ENCODE data around the gene LCN6. TPM values are rescaled to one million over a fixed set of nuclear protein-coding genes. Genes with fewer than 3 reads are reported as not detected.

LCN6 gene
- total RNA-seq, 1 donor from 2014 or later, result not detected

- TF ChIP-seq EZH2 (IDR thresholded peaks at IDR 0.05; ENCODE audit: insufficient read depth, low read length) (no peak), CTCF (IDR thresholded peaks at IDR 0.05; ENCODE audit: insufficient read depth, low read depth, low read length) (no peak)
- Histone ChIP-seq H3K4me2 (ENCODE audit: low read length) (no peak overlapping the region), H3K79me2 (ENCODE audit: insufficient read depth, low read length) (no peaks in the 10 kb centered on the region), H3K4me1 (ENCODE audit: insufficient read depth, low read length) (peaks cover 3% of the 10 kb centered on the region), H3K4me3 (ENCODE audit: insufficient read depth, low read depth, low read length) (no peak overlapping the region), H3K27ac (ENCODE audit: low read depth, low read length) (no peak overlapping the region), H3K36me3 (ENCODE audit: insufficient read depth, low read length) (no peaks in the 10 kb centered on the region), H2AFZ (ENCODE audit: low read depth, low read length) (no peak overlapping the region), H3K9ac (ENCODE audit: low read length) (no peak overlapping the region), H3K9me3 (ENCODE audit: insufficient read depth, low read depth, low read length) (no peaks in the 10 kb centered on the region), H4K20me1 (ENCODE audit: insufficient read depth, low read length) (no peaks in the 10 kb centered on the region), H3K27me3 (ENCODE audit: insufficient read depth, low read length) (no peaks in the 10 kb centered on the region)
- no peak overlapping the region for H3K27ac Mint-ChIP-seq (ENCODE audit: unreplicated experiment)
- DNase-seq (ENCODE audit: low read depth), result no peak
- no peaks in the 10 kb centered on the region for H3K4me1 Mint-ChIP-seq (ENCODE audit: low read depth, unreplicated experiment)
- H3K4me3 Mint-ChIP-seq (ENCODE audit: unreplicated experiment), result no peak overlapping the region
- H3K36me3 Mint-ChIP-seq (ENCODE audit: low read depth, unreplicated experiment), result no peaks in the 10 kb centered on the region
- no peaks in the 10 kb centered on the region for H3K9me3 Mint-ChIP-seq (ENCODE audit: unreplicated experiment)
- no peaks in the 10 kb centered on the region for H3K27me3 Mint-ChIP-seq (ENCODE audit: low read depth, unreplicated experiment)
- FAIRE-seq, result no peak
Observed at GRCh38 chr9:136714096-136714892, 34.0 kb downstream of the LCN6 start.

GRCh38 chr9:136713550-136713949, 34.8 kb downstream of the LCN6 start:
- no peak overlapping the region for H3K27ac Mint-ChIP-seq (ENCODE audit: unreplicated experiment)
- Histone ChIP-seq H3K9me3 (ENCODE audit: insufficient read depth, low read depth, low read length) (no peaks in the 10 kb centered on the region), H4K20me1 (ENCODE audit: insufficient read depth, low read length) (no peaks in the 10 kb centered on the region), H3K27ac (ENCODE audit: low read depth, low read length) (no peak overlapping the region), H3K4me3 (ENCODE audit: insufficient read depth, low read depth, low read length) (no peak overlapping the region), H3K4me1 (ENCODE audit: insufficient read depth, low read length) (peaks cover 3% of the 10 kb centered on the region), H3K79me2 (ENCODE audit: insufficient read depth, low read length) (no peaks in the 10 kb centered on the region), H3K4me2 (ENCODE audit: low read length) (peak overlapping the region; percentile 75), H3K27me3 (ENCODE audit: insufficient read depth, low read length) (no peaks in the 10 kb centered on the region), H2AFZ (ENCODE audit: low read depth, low read length) (no peak overlapping the region), H3K36me3 (ENCODE audit: insufficient read depth, low read length) (no peaks in the 10 kb centered on the region), H3K9ac (ENCODE audit: low read length) (no peak overlapping the region)
- no peaks in the 10 kb centered on the region for H3K4me1 Mint-ChIP-seq (ENCODE audit: low read depth, unreplicated experiment)
- no peaks in the 10 kb centered on the region for H3K9me3 Mint-ChIP-seq (ENCODE audit: unreplicated experiment)
- H3K27me3 Mint-ChIP-seq (ENCODE audit: low read depth, unreplicated experiment), result no peaks in the 10 kb centered on the region
- H3K4me3 Mint-ChIP-seq (ENCODE audit: unreplicated experiment), result peak overlapping the region; percentile 70
- no peak for FAIRE-seq
- no peaks in the 10 kb centered on the region for H3K36me3 Mint-ChIP-seq (ENCODE audit: low read depth, unreplicated experiment)
- DNase-seq (ENCODE audit: low read depth), result no peak
- no peak for TF ChIP-seq CTCF (IDR thresholded peaks at IDR 0.05; ENCODE audit: insufficient read depth, low read depth, low read length)
- no peak for TF ChIP-seq EZH2 (IDR thresholded peaks at IDR 0.05; ENCODE audit: insufficient read depth, low read length)

Data from astrocyte (in vitro differentiated cells and primary cell).